ENCODE results near the gene STAB2.

- TF ChIP-seq, protein P1, sequence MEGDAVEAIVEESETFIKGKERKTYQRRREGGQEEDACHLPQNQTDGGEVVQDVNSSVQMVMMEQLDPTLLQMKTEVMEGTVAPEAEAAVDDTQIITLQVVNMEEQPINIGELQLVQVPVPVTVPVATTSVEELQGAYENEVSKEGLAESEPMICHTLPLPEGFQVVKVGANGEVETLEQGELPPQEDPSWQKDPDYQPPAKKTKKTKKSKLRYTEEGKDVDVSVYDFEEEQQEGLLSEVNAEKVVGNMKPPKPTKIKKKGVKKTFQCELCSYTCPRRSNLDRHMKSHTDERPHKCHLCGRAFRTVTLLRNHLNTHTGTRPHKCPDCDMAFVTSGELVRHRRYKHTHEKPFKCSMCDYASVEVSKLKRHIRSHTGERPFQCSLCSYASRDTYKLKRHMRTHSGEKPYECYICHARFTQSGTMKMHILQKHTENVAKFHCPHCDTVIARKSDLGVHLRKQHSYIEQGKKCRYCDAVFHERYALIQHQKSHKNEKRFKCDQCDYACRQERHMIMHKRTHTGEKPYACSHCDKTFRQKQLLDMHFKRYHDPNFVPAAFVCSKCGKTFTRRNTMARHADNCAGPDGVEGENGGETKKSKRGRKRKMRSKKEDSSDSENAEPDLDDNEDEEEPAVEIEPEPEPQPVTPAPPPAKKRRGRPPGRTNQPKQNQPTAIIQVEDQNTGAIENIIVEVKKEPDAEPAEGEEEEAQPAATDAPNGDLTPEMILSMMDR (IDR thresholded peaks at IDR 0.05; ENCODE audit: insufficient read depth, low read length, poor library complexity, severe bottlenecking) = no peak
- TF ChIP-seq EZH2phosphoT487 (conservative IDR thresholded peaks at IDR 0.05; ENCODE audit: low read length) = no peak
Measured at GRCh38 chr12:103737881-103738280, 150.8 kb downstream of the STAB2 start.

All from SU-DHL-6 (cell line).